Activated CD4-positive, alpha-beta T cell treated with anti-CD3 and anti-CD28 coated beads, Interleukin-2, amount 50 U/mL, for 24 hours (primary cell): ENCODE data around the gene NPLOC4.
"Not testable (repeated sequence)": the region's sequence is repeated elsewhere in the genome, so short reads cannot be mapped to it uniquely, and the experiment has no call there.

Experiments
- DNase-seq, 2 donors: peaks; one replicate each; pipeline ENCODE4 v3.0.0-alpha.2; 2020; ENCODE audit warnings: low read depth in 1 of 2, low spot score in 1 of 2

NPLOC4 gene

DNA sequence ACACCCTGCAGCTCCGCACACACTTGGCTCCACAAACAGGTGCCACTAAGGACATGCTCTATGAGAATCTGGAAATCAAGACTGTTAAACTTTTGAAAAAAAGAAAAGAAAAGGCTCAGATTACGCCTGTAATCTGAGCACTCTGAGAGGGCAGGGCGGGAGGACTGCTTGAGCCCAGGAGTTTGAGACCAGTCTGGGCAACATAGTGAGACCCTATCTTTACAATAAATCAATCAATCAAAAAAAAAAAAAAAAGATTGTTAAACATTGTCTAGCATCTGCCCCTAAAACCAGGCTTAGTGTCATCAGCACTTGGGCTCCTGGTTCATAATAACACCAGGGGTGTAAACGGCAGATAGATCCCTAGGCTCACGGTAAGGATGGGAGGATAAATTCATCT is 47.3 kb downstream of the NPLOC4 start:
- no peak for DNase-seq

DNA sequence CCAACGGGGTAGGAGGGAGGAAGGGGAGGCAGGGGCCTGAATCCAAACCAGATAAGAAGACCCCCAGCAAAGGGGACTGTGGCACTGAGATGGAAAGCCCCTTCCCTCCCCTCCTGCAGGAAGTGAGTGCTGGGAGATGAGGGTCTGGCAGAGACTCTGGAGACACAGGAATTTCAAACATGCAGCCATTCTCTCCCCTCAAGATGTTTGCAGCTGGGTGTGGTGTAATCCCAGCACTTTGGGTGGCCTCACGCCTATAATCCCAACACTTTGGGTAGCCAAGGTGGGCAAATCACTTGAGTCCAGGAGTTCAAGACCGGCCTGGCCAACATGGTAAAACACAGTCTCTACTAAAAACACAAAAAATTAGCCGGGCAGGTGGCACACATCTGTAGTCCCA is 50.8 kb downstream of the NPLOC4 start:
- DNase-seq, result no peak

DNA sequence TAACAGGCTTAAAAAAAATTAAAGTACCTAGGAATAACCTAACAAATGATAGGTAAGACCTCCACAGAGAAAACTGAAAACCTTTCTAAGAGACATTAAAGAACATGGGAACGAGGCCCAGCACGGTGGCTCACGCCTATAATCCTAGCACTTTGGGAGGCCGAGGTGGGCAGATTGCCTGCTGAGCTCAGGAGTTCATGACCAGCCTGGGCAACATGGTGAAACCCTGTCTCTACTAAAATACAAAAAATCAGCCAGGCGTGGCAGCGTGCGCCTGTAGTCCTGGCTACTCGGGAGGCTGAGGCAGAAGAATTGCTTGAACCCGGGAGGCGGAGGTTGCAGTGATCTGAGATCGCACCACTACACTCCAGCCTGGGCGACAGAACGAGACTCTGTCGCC is 52.1 kb downstream of the NPLOC4 start:
- DNase-seq, result not testable (repeated sequence)

DNA sequence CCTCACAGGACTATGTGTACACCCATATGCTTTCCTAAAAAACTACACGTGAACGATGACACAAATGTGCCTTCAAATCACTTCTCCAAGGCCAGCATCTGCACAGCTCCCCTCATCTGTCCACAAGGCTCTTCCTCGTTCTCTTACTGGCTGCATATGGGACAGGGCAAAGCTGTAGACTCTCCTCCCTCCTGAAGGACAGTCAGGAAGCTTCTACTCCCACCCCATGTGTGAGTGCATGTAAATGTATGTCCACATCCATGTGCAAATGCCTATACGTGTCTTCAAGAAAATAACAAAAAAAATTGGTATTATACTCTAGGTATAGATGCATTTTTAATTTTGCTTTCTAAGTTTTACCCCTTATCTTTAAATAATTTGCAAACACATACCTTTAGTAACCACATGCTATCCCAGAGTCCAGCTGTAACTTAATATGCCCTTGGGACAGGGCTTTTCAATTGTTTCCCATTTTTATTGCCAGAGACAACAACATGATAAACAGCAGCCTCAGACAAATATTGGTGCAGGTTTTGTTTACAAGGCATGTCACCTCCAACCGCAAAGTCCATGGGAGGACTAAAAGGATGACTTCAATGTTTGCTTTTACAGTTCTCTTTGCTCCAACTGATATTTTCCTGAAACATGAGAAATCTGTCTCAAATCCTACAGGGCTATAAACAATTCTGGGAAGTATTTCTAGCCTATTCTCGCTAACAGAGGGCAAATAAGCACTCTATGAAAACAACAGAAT is 53.1 kb downstream of the NPLOC4 start:
- no peak for DNase-seq

DNA sequence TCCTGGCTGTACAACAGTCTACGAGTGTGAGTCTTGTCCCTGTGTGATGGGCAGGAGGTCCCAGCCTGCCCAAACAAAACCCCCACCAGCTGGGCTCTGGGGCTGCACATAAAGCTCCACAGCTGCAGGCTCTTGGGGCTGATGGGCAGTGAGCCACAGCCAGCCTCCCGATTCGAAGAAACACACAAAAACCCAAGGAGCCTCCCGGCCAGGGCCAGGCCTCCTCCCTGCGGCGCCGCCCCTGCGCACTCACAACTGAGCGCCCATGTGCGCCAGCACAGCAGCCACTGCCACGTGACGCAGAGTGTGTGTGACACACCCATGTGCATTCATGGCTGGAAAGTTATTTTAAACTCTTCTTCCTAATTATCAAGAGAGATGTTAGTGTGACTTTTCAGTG is 54.2 kb downstream of the NPLOC4 start:
- no peak for DNase-seq

DNA sequence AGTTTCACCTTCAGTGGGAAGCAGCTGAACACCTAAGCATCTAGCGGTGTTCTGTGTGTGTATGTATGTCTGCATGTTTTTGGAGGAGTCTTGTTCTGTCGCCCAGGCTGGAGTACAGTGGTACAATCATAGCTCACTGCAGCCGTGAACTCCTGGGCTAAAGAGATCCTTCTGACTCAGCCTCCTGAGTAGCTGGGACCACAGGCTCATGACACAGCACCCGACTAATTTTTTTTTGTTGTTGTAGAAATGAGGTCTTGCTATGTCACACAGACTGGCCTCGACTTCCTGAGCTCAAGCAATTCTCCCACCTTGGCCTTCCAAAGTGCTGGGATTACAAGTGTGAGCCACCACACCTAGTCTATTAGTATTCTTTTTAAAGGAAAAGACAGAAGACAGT is 54.6 kb downstream of the NPLOC4 start:
- DNase-seq, result no peak

DNA sequence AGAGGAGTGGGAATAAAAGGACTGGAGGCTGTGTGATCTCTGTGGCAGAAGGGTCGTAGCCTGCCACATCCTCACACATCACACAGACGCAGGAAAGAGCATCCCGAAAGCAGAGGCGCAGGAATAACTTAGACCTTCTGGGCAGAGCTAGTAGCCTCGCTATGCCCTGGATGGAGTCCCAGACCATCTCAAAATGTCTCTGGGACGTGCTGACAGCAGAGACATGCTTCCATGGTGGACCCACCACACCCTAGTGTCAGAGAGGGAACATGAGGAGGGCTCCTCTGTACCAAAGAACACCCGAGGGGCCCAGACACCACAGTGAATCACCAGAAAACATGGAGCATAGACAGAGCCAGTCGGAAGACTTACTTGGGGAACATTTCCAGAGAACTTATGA is 55.2 kb downstream of the NPLOC4 start:
- no peak for DNase-seq

DNA sequence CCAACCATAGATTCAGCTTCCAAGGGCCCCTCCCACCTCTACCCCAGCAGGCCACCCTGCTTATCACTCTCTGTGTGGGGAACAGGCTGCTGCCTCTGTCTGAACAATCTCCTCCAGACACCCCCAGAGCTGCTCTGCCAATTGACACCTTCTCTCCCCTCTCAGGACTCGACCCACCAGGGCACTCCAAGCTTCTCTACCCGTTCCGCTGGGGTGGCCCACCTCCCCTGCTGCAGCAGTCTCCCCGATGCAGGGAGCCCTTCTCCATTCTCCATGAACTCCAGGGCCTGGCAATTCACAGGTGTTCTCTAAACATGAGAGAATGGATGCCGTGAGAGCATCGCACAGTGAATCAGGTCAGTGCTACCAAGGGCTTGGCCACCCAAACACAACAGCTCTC is 56.4 kb downstream of the NPLOC4 start:
- no peak for DNase-seq

DNA sequence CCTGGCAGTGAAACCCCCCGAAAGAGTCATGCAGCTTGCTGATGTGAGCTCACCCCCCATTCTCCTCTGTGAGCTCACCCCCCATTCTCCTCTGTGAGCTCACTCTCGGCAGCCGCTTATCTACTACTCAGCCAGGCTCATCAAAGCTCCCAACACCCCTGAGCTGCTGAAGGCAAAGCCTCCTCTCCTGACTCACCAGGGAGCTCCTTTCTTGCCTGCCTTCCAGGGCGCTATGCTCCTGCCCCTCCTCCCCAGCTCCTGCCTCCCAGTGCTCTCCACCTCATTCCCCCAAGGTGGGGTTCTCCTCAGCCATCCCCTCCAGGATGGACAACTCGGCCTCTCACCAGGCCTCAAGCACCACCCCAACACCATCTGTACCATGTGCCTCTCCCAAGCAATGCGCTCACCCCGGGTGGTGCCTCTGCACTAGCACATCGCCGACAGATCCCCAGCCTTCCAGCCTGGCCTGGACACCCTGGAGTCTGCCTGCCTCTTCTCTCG is 57.0 kb downstream of the NPLOC4 start:
- no peak for DNase-seq

DNA sequence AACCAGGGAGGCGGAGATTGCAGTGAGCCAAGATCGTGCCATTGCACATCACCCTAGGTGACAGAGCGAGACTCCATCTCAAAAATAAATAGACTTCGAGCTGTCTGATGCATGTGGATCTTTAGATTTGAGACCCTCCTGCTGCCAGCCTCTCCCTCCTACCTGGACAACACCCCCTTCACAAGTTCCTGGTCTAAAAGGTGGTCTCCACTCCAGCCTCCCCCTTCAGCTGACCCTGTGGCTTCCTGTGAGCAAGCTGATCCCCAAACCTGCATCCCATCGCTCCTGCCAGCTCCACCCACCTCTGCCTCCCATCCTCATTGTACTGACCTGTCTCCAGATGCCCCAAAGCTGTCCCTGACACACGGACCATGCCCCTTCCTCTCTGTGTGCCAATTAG is 57.6 kb downstream of the NPLOC4 start:
- no peak for DNase-seq

DNA sequence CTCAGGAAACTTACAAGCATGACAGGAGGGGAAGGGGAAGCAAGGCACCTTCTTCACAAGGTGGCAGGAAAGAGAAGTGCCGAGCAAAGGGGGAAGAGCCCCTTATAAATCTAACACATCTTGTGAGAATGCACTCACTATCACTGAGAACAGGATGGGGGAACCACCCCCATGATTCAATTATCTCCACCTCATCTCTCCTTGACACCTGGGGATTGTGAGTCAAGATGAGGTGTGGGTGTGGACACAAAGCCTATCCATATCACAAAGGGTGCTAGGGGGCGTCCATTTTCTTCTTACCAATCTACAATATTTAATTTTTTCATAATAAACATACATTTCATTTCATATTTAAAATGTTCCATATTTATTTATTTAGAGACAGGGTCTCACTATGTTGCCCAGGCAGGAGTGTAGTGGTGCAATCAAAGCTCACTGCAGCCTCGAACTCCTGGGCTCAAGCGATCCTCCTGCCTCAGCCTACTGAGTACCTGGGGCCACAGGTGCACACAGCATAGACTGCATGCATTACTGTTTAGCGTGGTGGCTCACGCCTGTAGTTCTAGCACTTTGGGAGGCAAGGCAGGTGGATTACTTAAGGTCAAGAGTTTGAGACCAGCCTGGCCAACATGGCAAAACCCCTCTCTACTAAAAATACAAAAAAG is 58.2 kb downstream of the NPLOC4 start:
- peak in 1 of 2 donors; percentile 11 for DNase-seq

DNA sequence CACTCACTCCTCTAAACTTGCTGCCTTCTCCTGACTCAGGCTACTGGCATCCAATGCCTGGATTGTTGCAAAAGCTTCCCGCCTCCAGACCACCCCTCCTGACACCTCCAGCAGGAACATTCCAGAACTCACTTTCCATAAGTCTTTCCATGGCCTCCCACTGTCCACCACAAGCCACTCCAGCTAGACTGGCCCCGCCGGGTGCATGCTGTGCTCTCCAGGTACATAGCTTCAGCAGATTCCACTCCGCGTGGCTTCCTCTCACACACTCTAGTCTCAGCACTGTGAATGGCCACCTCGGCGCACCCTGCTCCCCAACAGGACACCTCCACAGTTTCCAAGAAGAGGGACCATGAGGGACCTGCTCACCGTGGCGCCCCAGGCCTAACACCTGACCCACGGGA is 58.9 kb downstream of the NPLOC4 start:
- DNase-seq, result no peak

DNA sequence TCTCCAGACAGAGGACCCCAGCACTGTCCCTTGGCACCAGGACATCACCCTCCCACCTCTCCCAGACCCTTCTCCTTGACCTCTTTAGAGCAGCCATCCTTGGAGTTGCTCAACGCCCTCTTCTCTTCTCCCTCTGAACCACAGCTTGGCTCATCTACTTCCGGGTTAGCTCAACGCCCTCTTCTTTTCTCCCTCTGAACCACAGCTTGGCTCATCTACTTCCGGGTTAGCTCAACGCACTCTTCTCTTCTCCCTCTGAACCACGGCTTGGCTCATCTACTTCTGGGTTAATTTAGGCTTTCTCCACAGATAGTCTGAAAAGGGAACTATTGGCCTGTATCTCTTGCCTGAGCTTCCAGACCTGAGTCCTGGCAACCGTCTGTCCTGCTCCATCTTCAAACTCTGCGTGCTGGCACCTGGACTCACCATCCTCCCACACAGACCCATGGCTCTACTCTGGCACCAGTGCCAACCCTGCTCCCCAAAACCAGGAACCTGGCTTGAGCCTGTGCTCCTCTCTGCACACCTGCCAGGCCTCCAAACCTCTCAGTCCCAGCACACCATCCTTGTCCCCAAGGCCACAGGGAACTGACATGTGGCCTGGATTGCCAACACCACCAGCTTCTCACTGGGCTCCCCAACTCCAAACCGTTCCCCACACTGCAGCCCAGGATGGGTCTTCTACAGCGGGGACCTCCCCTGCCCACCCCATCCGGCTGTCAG is 59.5 kb downstream of the NPLOC4 start:
- DNase-seq, result no peak

DNA sequence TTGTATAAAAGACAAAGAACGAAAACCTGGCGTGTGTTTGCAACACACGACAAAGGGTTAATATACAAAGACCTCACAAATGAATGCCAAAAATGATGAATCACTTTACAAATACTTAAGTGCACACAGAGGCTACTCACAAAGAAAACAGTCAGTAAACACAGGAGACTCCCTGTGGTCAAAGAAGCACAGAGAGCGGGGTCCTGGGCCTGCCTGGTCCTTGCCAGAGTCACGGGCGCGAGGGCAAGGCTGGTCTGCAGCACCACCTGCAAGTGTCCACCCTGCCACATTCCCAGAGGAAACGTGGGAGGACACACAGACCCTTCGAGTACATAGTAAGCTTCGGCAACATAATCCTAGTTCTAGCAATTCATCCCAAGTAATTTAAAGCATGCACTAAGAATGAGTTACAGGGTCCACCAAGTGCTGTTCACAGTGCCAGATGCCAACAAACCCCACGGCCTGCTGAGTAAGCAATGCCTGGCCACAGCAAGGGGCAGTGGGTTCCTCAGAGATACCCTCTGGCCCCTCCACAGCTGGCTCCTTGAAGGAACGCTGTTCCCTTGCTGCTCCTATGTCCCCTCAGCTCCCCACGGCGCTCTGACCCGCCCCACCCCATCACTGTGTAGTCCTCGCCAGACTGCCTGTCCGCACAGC is 60.2 kb downstream of the NPLOC4 start:
- no peak for DNase-seq

DNA sequence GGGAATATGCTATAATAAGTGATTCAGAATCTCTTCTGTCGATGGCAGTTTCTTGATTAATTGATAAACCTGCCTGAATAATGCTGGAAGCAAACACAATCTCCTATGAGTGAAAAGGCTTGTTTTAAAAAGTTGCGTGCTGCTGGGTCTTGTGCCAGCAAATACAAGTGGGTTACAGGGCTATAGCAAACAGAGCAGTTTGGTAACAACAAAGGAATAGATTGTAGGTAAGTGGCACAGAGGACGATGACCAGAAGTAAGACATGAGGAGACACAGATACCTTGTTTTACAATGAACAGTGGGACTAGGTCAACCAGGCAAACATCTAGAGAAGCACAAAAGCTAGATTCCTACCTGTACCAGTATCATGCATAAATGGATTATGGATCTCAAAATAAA is 61.1 kb downstream of the NPLOC4 start:
- no peak for DNase-seq

DNA sequence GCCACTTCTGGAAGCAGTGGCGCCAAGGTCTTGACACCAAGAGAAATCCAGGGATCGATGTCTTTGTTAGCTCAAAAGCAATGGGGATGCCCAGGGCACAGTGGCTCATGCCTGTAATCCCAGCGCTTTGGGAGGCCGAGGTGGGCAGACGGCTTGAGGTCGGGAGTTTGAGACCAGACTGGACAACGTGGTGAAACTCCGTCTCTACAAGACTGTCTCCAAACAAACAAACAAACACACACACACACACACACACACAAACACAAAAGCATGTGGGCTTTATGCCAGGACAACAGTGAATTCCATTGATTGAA is 62.3 kb downstream of the NPLOC4 start:
- no peak for DNase-seq

DNA sequence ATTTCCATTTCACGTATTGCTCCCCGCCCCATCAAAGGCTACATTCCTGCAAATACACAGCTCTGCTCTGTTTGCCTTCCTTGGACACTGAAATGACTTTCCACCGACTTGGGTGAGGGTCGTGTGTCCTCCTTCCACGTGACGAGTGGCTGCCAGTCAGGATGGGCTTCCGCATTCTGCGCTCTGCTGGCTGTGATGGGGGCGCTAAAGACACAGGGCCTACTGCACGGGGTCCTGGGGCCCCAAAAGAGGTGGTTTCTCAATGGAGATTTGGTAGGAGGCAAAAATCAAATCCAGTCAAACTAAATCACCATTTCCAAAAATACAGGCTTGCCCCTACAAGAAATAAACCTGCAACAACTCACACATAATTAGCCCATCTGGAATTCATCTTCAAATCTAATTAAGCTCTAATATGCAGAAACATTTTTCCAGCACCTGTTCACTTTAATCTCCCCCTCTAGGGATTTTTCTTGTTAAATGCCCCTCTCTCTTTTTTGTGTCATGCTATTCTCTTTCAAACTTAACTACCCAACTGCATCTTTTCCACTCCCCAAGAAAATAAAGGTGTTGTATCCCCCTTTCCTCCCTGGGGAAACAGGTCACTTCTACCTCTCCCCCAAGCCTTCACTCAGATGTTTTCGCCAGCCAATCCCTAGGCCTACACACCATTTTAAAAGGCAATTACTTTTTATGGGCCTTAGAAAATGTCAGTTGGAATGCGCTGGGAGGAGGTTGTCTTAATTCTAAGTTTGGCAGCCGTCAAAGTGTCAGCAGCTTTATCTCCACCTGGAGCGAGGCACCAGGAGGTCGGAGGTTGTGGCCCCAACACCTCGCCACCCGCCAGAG is 62.9 kb downstream of the NPLOC4 start:
- no peak for DNase-seq

DNA sequence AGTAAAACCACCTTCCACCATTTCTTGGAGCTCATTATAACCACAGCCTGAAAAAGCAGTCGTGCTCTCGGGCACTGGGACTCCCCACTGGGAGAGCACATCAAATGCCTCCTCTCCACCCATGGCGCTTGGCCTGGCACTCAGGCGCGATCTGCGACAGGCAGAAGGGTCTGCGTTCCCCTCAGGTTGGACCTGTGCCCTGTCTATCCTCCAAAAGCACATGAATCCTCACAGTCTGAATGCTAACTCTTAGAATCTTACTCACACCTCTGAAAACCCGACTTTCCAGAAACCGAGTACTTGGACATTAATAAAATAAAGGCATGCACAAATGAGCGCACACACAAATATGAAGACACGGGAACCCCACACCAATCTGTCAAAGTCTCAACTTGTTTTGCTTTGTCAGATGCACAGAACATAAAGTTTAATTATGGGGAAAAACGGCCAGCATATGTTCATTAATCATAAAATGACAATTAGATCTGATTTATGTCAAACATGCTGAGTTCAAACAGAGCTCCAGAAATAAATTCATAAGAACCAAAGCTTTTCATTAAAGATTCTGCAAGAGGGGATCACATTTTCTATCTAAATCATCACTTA is 64.2 kb downstream of the NPLOC4 start:
- DNase-seq, result no peak

DNA sequence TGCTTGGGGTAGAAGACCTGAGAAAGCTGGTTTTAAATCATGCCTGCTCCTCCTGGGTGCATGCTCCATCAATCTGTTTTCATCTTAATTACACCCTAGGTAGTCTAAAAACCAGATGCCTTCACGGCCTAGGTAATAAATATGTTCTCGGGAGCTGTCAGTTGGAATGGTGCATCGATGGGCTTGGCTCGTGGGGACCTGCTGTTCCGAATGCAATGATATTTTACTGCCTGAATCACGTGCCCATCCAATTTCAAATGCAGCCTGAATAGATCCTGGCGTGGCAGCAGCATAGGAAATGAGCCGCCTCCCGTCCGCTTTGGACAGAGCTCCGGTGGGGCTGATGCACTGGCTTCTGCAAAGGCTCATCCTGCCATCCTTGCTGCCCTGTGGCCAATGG is 65.9 kb downstream of the NPLOC4 start:
- DNase-seq, result no peak

DNA sequence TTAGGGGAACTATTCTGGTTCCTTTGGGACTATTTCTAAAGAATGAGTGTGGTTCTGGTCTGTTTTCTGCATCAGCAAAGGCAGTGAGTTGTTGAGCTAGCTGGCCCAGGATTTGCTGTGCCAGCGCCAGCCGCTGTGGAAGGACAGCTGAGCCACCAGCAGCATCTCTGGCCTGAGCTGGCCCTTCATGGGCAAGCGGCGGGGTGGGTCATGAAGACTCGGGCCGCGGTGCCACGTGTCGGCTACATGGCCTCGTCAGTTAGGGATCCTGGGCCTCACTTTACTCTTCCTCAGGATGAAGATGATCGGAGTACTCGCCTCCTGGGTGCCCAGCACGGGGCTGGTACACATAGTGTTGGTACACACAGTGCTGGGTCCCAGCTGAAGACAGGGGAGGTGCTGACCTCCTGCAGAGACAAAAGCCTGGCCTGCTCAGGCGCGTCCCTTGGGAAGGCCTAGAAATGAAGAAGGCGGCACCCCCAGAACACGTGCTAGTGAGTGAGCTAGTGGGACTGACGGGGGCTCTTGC is 66.9 kb downstream of the NPLOC4 start:
- no peak for DNase-seq
